A673 (cell line): ENCODE results near the gene PCED1B. TPM values are rescaled to one million over a fixed set of nuclear protein-coding genes. Genes with fewer than 3 reads are reported as not detected.

Source experiments
- BruUV-seq: library from RNA; stranded (reverse); fragments of 400-500 nt; replicated peaks from 2 replicates; lab custom pipeline; 2021; lab: Mats Ljungman, UMichigan
- CTCF ChIA-PET: fragments of 300-600 bp; sonication (Branson Sonifier 250); formaldehyde crosslinking; loops from one replicate; lab custom pipeline; 2022; ENCODE audit warnings: antibody characterized with exemption; lab: Charles Lee
- POLR2A ChIA-PET: fragments of 300-600 bp; sonication (Branson Sonifier 250); formaldehyde crosslinking; loops from one replicate; lab custom pipeline; 2022; ENCODE audit warnings: antibody characterized with exemption; ENCODE audit not compliant: low non-redundant PET; lab: Charles Lee
- DNase-seq: peaks from one replicate; pipeline ENCODE4 v3.0.0-alpha.2; 2015; ENCODE audit warnings: low spot score
- H3K27ac ChIP-seq: fragments of 200-600 bp; sonication (generic); 2 replicates; pipeline ENCODE4 v1.5.1; 2016; ENCODE audit warnings: mixed run types, low read depth, mild to moderate bottlenecking, mixed read lengths, antibody characterized with exemption, low read length; ENCODE audit not compliant: poor library complexity, severe bottlenecking
- H3K27me3 ChIP-seq: fragments of 200-600 bp; sonication (generic); replicated peaks from 2 replicates; pipeline ENCODE4 v1.6.1; 2017; ENCODE audit warnings: mixed run types, low read depth, mild to moderate bottlenecking, mixed read lengths, antibody characterized with exemption, low read length; ENCODE audit not compliant: insufficient read depth, poor library complexity
- H3K36me3 ChIP-seq: fragments of 200-600 bp; sonication (generic); 2 replicates; pipeline ENCODE4 v1.6.1; 2016; ENCODE audit warnings: mixed run types, mild to moderate bottlenecking, mixed read lengths, antibody characterized with exemption, low read length; ENCODE audit not compliant: insufficient read depth, poor library complexity, severe bottlenecking
- H3K4me1 ChIP-seq: fragments of 200-600 bp; sonication (generic); 2 replicates; pipeline ENCODE4 v1.6.1; 2017; ENCODE audit warnings: mixed run types, mild to moderate bottlenecking, mixed read lengths, antibody characterized with exemption, low read length; ENCODE audit not compliant: insufficient read depth, poor library complexity, severe bottlenecking
- H3K4me3 ChIP-seq: fragments of 200-600 bp; sonication (generic); 2 replicates; pipeline ENCODE4 v1.5.1; 2016; ENCODE audit warnings: low read depth, mixed run types, mild to moderate bottlenecking, mixed read lengths, low read length; ENCODE audit not compliant: poor library complexity, severe bottlenecking
- H3K9me3 ChIP-seq: fragments of 200-600 bp; sonication (generic); 2 replicates; pipeline ENCODE4 v1.6.1; 2016; ENCODE audit warnings: mixed run types, low read depth, mild to moderate bottlenecking, mixed read lengths, antibody characterized with exemption, low read length; ENCODE audit not compliant: poor library complexity, severe bottlenecking
- CTCF ChIP-seq: fragments of 300-800, 200-600 bp; sonication (generic); conservative IDR thresholded peaks from 2 replicates; pipeline ENCODE4 v1.5.1; 2017; ENCODE audit warnings: low read depth, mild to moderate bottlenecking, antibody characterized with exemption, low read length, moderate library complexity, mixed read lengths
- EZH2 ChIP-seq: fragments of 200-600 bp; sonication (generic); IDR thresholded peaks from 2 replicates; pipeline ENCODE4 v1.6.1; 2017; ENCODE audit warnings: borderline replicate concordance, low read depth, mild to moderate bottlenecking, mixed read lengths, antibody characterized with exemption, low read length; ENCODE audit not compliant: poor library complexity, severe bottlenecking
- intact Hi-C: fragments of 100-400 bp; cut with micrococcal nuclease; formaldehyde crosslinking; loops from one replicate; pipeline ENCODE4 v1.10.0; 2022; ENCODE audit not compliant: unreplicated experiment
- total RNA-seq: library from RNA; stranded (reverse); gene quantifications from 2 replicates; pipeline ENCODE4 v1.2.3, GENCODE V29; 2021

The PCED1B gene
- total RNA-seq, 1 experiment from 2014 or later, result 3.1 TPM

GRCh38 chr12:47079981-47080724 lies 732 bp downstream of the PCED1B start:
- H3K9me3 ChIP-seq, result no peaks in the 10 kb centered on the region
- peaks cover 53% of the 10 kb centered on the region for H3K4me1 ChIP-seq
- no TSS peak for BruUV-seq
- no peaks in the 10 kb centered on the region for H3K27me3 ChIP-seq
- peak; percentile 78 for DNase-seq
- H3K4me3 ChIP-seq, result peak overlapping the region; percentile 69
- ChIA-PET CTCF (interaction anchor here (0.6 to 1.1 kb wide), 4 partner anchors 10 to 228 kb away, joined by 3 to 5 read pairs (median 4); no protein-coding TSS in a partner anchor), POLR2A (no interaction called here)
- intact Hi-C loops, result loop anchor here (5.0 kb wide), 3 partner anchors 142 to 317 kb away; no protein-coding TSS in a partner anchor
- TF ChIP-seq EZH2 (no peak), CTCF (no peak)
- H3K27ac ChIP-seq, result peak overlapping the region; percentile 67
- no peaks in the 10 kb centered on the region for H3K36me3 ChIP-seq

- Histone ChIP-seq H3K36me3 (no peaks in the 10 kb centered on the region), H3K4me1 (peaks cover 60% of the 10 kb centered on the region), H3K27me3 (no peaks in the 10 kb centered on the region), H3K4me3 (peak overlapping the region; percentile 69), H3K9me3 (no peaks in the 10 kb centered on the region), H3K27ac (peak overlapping the region; percentile 67)
- ChIA-PET CTCF (no interaction called here), POLR2A (no interaction called here)
- TF ChIP-seq EZH2 (no peak), CTCF (no peak)
- DNase-seq, result peak; percentile 90
- intact Hi-C loops, result loop anchor here (5.0 kb wide), 1 partner anchor 141 kb away; no protein-coding TSS in a partner anchor
- TSS peak; percentile 46 for BruUV-seq
Observed at GRCh38 chr12:47080725-47081502, 1.5 kb downstream of the PCED1B start.

- POLR2A ChIA-PET, result interaction anchor here (0.7 kb wide), 1 partner anchor 757 kb away, joined by 3 read pairs; no protein-coding TSS in a partner anchor
- H3K36me3 ChIP-seq, result no peaks in the 10 kb centered on the region
- peaks cover 74% of the 10 kb centered on the region for H3K4me1 ChIP-seq
- no peak overlapping the region for H3K4me3 ChIP-seq
- TF ChIP-seq EZH2, result no peak
- TF ChIP-seq CTCF, result no peak
- CTCF ChIA-PET, result interaction anchor here (1.0 kb wide), 1 partner anchor 12 kb away, joined by 4 read pairs; no protein-coding TSS in a partner anchor
- no peaks in the 10 kb centered on the region for H3K27me3 ChIP-seq
- no peaks in the 10 kb centered on the region for H3K9me3 ChIP-seq
- peak overlapping the region; percentile 41 for H3K27ac ChIP-seq
- intact Hi-C loops, result loop anchor here (5.0 kb wide), 1 partner anchor 140 kb away; no protein-coding TSS in a partner anchor
- no peak for DNase-seq
- no TSS peak for BruUV-seq
Observed at GRCh38 chr12:47082283-47082682, 2.9 kb downstream of the PCED1B start.
